PC-9 (cell line): ENCODE results near the gene GOLGA5. TPM values are rescaled to one million over a fixed set of nuclear protein-coding genes. Genes with fewer than 3 reads are reported as not detected.

Experiments used
- BruUV-seq: library from RNA; stranded (reverse); fragments of 400-500 nt; replicated peaks from 2 replicates; lab custom pipeline; 2021; lab: Mats Ljungman, UMichigan
- CTCF ChIA-PET: fragments of 300-600 bp; sonication (Branson Sonifier 250); formaldehyde crosslinking; loops from one replicate; lab custom pipeline; 2022; ENCODE audit warnings: antibody characterized with exemption; lab: Charles Lee
- POLR2A ChIA-PET: fragments of 300-600 bp; sonication (Branson Sonifier 250); formaldehyde crosslinking; loops from one replicate; lab custom pipeline; 2022; ENCODE audit warnings: antibody characterized with exemption; ENCODE audit not compliant: unreplicated experiment; lab: Charles Lee
- DNase-seq, 2 experiments: peaks; one replicate each; pipeline versions ENCODE4 v3.0.0 to v3.0.0-alpha.2; 2015 to 2022; ENCODE audit warnings: mixed read lengths in 1 of 2
- H2AFZ ChIP-seq: fragments of 200-600 bp; sonication (generic); 2 replicates; pipeline ENCODE4 v1.8.1; 2017; ENCODE audit warnings: antibody characterized with exemption
- H3F3A ChIP-seq: fragments of 200-600 bp; sonication (generic); 2 replicates; pipeline ENCODE4 v1.8.1; 2017; ENCODE audit warnings: antibody characterized with exemption, mild to moderate bottlenecking, low read depth; ENCODE audit not compliant: insufficient read depth
- H3K27ac ChIP-seq: fragments of 200-600 bp; sonication (generic); 2 replicates; pipeline ENCODE4 v1.6.1; 2016; ENCODE audit warnings: mixed run types
- H3K27me3 ChIP-seq: fragments of 200-600 bp; sonication (generic); 2 replicates; pipeline ENCODE4 v1.6.1; 2016; ENCODE audit warnings: low read depth, mixed run types; ENCODE audit not compliant: insufficient read depth
- H3K36me3 ChIP-seq: fragments of 200-600 bp; sonication (generic); 2 replicates; pipeline ENCODE4 v1.6.1; 2016; ENCODE audit warnings: low read depth, mixed run types
- H3K4me1 ChIP-seq: fragments of 200-600 bp; sonication (generic); replicated peaks from 2 replicates; pipeline ENCODE4 v1.6.1; 2016; ENCODE audit warnings: mixed run types; ENCODE audit not compliant: insufficient read depth
- H3K4me2 ChIP-seq: fragments of 200-600 bp; sonication (generic); 2 replicates; pipeline ENCODE4 v1.6.1; 2017; ENCODE audit warnings: mixed run types
- H3K4me3 ChIP-seq: fragments of 200-600 bp; sonication (generic); 2 replicates; pipeline ENCODE4 v1.6.1; 2016; ENCODE audit warnings: mixed run types
- H3K79me2 ChIP-seq: fragments of 200-600 bp; sonication (generic); 2 replicates; pipeline ENCODE4 v1.6.1; 2017; ENCODE audit warnings: low read depth, mixed run types
- H3K9me2 ChIP-seq: fragments of 200-600 bp; sonication (generic); 2 replicates; pipeline ENCODE4 v1.8.1; 2017; ENCODE audit warnings: mild to moderate bottlenecking; ENCODE audit not compliant: insufficient read depth
- H3K9me3 ChIP-seq: fragments of 200-600 bp; sonication (generic); 2 replicates; pipeline ENCODE4 v1.8.1; 2016; ENCODE audit warnings: low read depth; ENCODE audit not compliant: insufficient read depth
- H4K20me1 ChIP-seq: fragments of 200-600 bp; sonication (generic); 2 replicates; pipeline ENCODE4 v1.8.1; 2017; ENCODE audit not compliant: insufficient read depth
- EZH2 ChIP-seq: fragments of 200-600 bp; sonication (generic); IDR thresholded peaks from 2 replicates; pipeline ENCODE4 v1.8.0; 2017; ENCODE audit warnings: antibody characterized with exemption, low read depth
- intact Hi-C: fragments of 100-400 bp; cut with micrococcal nuclease; formaldehyde crosslinking; loops from one replicate; pipeline ENCODE4 v1.10.0; 2022; ENCODE audit not compliant: unreplicated experiment
- total RNA-seq: library from RNA; stranded (reverse); gene quantifications from 2 replicates; pipeline ENCODE4 v1.2.3, GENCODE V29; 2021
- TF ChIP-seq, protein P1 (sequence below): fragments of 200-600 bp; sonication (generic); conservative IDR thresholded peaks from 2 replicates; pipeline ENCODE4 v1.6.1; 2017; ENCODE audit warnings: mixed run types, antibody characterized with exemption, mild to moderate bottlenecking, moderate library complexity

The GOLGA5 gene
- total RNA-seq, 1 experiment from 2014 or later: 22.6 TPM

DNA sequence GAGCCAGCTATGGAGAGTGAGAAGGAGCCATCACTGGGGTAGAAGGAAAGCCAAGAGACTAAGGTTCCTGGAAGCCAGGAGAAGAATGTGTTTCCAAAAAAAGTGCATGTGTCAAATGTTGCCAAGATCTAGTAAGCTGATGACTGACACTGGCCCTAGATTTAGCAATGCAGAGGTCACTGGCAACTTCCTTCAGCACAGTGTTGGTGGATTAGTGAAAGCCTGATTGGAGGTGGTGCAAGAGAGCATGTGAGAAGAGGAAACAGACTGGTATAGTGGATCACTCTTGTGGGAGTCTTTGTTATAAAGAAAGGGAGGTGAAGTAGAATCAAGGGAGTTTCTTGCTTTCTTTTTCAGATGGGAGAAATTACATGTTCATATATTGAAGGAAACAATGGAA, 94.8 kb downstream of the GOLGA5 start:
- Histone ChIP-seq H3K36me3 (no peaks in the 10 kb centered on the region), H3K27ac (no peak overlapping the region), H3K4me2 (no peak overlapping the region), H3K9me2 (no peaks in the 10 kb centered on the region), H2AFZ (no peak overlapping the region), H3K4me1 (no peaks in the 10 kb centered on the region), H3K9me3 (peaks cover 13% of the 10 kb centered on the region; the same call in 1 of the 2 replicates), H3K27me3 (peaks cover 45% of the 10 kb centered on the region), H3K4me3 (no peak overlapping the region), H3F3A (no peaks in the 10 kb centered on the region), H3K79me2 (no peaks in the 10 kb centered on the region), H4K20me1 (no peaks in the 10 kb centered on the region)
- DNase-seq: no peak
- ChIA-PET CTCF (interaction anchor here (0.6 kb wide), 1 partner anchor 174 kb away, joined by 8 read pairs; no protein-coding TSS in a partner anchor), POLR2A (no interaction called here)
- no peak for TF ChIP-seq EZH2
- TF ChIP-seq, protein P1, sequence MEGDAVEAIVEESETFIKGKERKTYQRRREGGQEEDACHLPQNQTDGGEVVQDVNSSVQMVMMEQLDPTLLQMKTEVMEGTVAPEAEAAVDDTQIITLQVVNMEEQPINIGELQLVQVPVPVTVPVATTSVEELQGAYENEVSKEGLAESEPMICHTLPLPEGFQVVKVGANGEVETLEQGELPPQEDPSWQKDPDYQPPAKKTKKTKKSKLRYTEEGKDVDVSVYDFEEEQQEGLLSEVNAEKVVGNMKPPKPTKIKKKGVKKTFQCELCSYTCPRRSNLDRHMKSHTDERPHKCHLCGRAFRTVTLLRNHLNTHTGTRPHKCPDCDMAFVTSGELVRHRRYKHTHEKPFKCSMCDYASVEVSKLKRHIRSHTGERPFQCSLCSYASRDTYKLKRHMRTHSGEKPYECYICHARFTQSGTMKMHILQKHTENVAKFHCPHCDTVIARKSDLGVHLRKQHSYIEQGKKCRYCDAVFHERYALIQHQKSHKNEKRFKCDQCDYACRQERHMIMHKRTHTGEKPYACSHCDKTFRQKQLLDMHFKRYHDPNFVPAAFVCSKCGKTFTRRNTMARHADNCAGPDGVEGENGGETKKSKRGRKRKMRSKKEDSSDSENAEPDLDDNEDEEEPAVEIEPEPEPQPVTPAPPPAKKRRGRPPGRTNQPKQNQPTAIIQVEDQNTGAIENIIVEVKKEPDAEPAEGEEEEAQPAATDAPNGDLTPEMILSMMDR: no peak
- intact Hi-C loops: no loop called here
- no TSS peak for BruUV-seq

Other genes starting within 250 kb of the GOLGA5 start
- gene LGMN, start 45.7 kb upstream of the GOLGA5 start, total RNA-seq: 48.8 and 50.8 TPM in 2 replicates
- not detected in 2 replicates for gene CHGA, start 128.8 kb downstream of the GOLGA5 start, total RNA-seq